ENCODE data around the gene CAMK2D.

DNA sequence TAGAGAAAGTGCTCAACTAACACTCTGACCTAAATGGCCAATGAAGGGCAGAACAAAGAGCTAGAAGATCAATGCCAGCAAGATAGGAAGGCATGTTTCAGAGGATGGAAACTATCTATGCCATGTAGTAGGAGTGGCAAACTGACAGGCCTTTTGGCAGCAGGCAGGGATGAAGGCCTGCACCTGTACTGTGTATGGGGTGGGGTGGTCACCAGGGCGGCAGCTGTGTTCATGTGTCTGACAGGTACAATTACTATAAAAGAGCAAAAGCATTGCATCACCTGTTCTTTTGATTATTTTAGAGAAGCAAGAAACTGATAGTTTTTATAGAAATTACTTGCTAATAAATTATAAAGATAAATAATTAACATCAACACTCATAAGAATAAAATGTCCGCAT, 239.1 kb downstream of the CAMK2D start:
- no peak for TF ChIP-seq TAF1 (IDR thresholded peaks at IDR 0.05; ENCODE audit: low read depth, low read length)
- no peak for TF ChIP-seq POLR2AphosphoS5 (IDR thresholded peaks at IDR 0.05; ENCODE audit: low read depth, low read length)
